SU-DHL-6 (cell line): ENCODE results near the gene STK38.

ENCODE experiments used
- EZH2phosphoT487 ChIP-seq: fragments of 200-600 bp; sonication (generic), shearing (Covaris generic); conservative IDR thresholded peaks from 2 replicates; pipeline ENCODE4 v1.6.1; 2018; ENCODE audit warnings: mild to moderate bottlenecking, antibody characterized with exemption, low read length, moderate library complexity, mixed read lengths
- TF ChIP-seq, protein P1 (sequence below): fragments of 200-600 bp; sonication (generic); IDR thresholded peaks from one replicate; pipeline ENCODE4 v1.5.1; 2017; ENCODE audit warnings: antibody characterized with exemption, mild to moderate bottlenecking, low read length, moderate library complexity; ENCODE audit not compliant: insufficient read depth, poor library complexity, severe bottlenecking

DNA sequence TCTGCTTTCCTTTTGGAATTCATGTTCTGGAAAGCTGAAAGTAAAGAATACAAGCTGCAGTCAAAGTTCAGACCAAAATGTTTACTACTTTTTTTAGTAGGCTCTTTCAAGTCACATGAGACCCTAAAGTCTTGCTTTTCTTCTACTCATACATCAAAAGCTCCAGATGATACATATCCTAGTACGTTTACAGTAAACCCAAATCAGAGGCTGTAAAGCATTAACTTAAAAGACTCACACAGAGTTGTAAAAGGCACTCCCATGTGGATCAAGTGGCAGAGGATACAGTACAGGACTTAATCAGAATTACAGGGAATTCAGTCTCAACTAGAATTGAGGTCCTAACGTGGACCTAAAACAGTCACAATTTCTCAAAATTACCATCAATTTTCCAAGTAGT is 40.7 kb downstream of the STK38 start:
- TF ChIP-seq, protein P1, sequence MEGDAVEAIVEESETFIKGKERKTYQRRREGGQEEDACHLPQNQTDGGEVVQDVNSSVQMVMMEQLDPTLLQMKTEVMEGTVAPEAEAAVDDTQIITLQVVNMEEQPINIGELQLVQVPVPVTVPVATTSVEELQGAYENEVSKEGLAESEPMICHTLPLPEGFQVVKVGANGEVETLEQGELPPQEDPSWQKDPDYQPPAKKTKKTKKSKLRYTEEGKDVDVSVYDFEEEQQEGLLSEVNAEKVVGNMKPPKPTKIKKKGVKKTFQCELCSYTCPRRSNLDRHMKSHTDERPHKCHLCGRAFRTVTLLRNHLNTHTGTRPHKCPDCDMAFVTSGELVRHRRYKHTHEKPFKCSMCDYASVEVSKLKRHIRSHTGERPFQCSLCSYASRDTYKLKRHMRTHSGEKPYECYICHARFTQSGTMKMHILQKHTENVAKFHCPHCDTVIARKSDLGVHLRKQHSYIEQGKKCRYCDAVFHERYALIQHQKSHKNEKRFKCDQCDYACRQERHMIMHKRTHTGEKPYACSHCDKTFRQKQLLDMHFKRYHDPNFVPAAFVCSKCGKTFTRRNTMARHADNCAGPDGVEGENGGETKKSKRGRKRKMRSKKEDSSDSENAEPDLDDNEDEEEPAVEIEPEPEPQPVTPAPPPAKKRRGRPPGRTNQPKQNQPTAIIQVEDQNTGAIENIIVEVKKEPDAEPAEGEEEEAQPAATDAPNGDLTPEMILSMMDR: no peak
- TF ChIP-seq EZH2phosphoT487: no peak
